PC-9 (cell line): ENCODE measurements around the gene LAMTOR2.

Source experiments
- EZH2 ChIP-seq: fragments of 200-600 bp; sonication (generic); IDR thresholded peaks from 2 replicates; pipeline ENCODE4 v1.8.0; 2017; ENCODE audit warnings: antibody characterized with exemption, low read depth
- TF ChIP-seq, protein P1 (sequence below): fragments of 200-600 bp; sonication (generic); conservative IDR thresholded peaks from 2 replicates; pipeline ENCODE4 v1.6.1; 2017; ENCODE audit warnings: mixed run types, antibody characterized with exemption, mild to moderate bottlenecking, moderate library complexity

DNA sequence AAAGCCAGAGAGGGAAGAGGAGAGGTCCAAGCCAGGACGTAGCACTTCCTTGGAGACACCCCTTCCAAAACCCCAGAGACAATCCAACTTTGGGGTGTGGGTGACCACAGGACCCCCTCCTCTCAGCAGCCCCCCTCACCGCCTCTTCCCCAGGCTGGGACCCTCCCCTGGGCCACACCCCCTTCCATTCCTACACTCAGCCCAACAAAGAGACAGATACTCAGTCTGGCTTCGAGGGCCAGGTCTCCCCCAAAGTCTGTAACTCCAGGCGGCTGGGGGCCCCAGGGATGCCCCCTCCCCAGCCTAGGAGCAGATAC, 26.2 kb downstream of the LAMTOR2 start:
- TF ChIP-seq, protein P1, sequence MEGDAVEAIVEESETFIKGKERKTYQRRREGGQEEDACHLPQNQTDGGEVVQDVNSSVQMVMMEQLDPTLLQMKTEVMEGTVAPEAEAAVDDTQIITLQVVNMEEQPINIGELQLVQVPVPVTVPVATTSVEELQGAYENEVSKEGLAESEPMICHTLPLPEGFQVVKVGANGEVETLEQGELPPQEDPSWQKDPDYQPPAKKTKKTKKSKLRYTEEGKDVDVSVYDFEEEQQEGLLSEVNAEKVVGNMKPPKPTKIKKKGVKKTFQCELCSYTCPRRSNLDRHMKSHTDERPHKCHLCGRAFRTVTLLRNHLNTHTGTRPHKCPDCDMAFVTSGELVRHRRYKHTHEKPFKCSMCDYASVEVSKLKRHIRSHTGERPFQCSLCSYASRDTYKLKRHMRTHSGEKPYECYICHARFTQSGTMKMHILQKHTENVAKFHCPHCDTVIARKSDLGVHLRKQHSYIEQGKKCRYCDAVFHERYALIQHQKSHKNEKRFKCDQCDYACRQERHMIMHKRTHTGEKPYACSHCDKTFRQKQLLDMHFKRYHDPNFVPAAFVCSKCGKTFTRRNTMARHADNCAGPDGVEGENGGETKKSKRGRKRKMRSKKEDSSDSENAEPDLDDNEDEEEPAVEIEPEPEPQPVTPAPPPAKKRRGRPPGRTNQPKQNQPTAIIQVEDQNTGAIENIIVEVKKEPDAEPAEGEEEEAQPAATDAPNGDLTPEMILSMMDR: no peak
- no peak for TF ChIP-seq EZH2
